SK-N-SH (cell line): Measurements from ENCODE around the gene RGS7.

ENCODE experiments used
- EP300 ChIP-seq, 2 experiments: IDR thresholded peaks; 2 replicates each; pipeline versions ENCODE4 v1.4.0 to v1.6.1; 2012; ENCODE audit warnings: borderline replicate concordance in 1 of 2, low read depth in 1 of 2, low read length in 1 of 2
- NRF1 ChIP-seq: IDR thresholded peaks from 2 replicates; pipeline ENCODE4 v1.6.1; 2012; ENCODE audit warnings: low read depth, mild to moderate bottlenecking, low read length
- YY1 ChIP-seq: IDR thresholded peaks from 2 replicates; pipeline ENCODE4 v1.4.0; 2012; ENCODE audit warnings: low read depth, mild to moderate bottlenecking

- TF ChIP-seq NRF1 (no peak), EP300 (IDR thresholded peaks at IDR 0.05; ENCODE audit: borderline replicate concordance in 1 of 2, low read depth in 1 of 2, low read length in 1 of 2) (no peak), YY1 (no peak)
These were observed 5.3 kb upstream of the RGS7 start for GRCh38 chr1:241362350-241362749.
